Measurements from ENCODE around the gene ACTR3C.

DNA sequence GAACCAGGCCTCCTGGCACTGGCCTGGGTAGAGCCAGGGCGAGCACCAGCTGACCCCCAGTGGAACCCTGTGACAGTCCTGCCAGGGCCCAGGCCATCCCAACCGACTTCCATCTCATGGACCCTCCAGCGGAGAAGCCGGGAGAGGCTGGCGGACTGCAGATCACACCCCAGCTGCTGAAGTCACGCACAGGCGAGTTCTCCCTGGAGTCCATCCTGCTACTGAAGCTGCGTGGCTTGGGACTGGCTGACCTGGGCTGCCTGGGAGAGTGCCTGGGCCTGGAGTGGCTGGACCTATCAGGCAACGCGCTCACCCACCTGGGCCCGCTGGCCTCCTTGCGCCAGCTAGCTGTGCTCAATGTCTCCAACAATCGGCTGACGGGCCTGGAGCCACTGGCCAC is 13.4 kb upstream of the ACTR3C start:
- no peak for TF ChIP-seq TOX (CRISPR knock-in tag; IDR thresholded peaks at IDR 0.05; ENCODE audit: borderline replicate concordance)
- no peak for TF ChIP-seq CSDC2 (CRISPR knock-in tag; IDR thresholded peaks at IDR 0.05)
- no peak for TF ChIP-seq PPARA (CRISPR knock-in tag; IDR thresholded peaks at IDR 0.05; ENCODE audit: borderline replicate concordance)
- TF ChIP-seq RARB (CRISPR knock-in tag; IDR thresholded peaks at IDR 0.05) = no peak
- no peak for TF ChIP-seq ZFP3 (CRISPR knock-in tag; IDR thresholded peaks at IDR 0.05)
- no peak for TF ChIP-seq OSR1 (CRISPR knock-in tag; IDR thresholded peaks at IDR 0.05)
- no peak for TF ChIP-seq ARNTL (CRISPR knock-in tag; IDR thresholded peaks at IDR 0.05; ENCODE audit: borderline replicate concordance, low read depth)
- TF ChIP-seq, protein P1, sequence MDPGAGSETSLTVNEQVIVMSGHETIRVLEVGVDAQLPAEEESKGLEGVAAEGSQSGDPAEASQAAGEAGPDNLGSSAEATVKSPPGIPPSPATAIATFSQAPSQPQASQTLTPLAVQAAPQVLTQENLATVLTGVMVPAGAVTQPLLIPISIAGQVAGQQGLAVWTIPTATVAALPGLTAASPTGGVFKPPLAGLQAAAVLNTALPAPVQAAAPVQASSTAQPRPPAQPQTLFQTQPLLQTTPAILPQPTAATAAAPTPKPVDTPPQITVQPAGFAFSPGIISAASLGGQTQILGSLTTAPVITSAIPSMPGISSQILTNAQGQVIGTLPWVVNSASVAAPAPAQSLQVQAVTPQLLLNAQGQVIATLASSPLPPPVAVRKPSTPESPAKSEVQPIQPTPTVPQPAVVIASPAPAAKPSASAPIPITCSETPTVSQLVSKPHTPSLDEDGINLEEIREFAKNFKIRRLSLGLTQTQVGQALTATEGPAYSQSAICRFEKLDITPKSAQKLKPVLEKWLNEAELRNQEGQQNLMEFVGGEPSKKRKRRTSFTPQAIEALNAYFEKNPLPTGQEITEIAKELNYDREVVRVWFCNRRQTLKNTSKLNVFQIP (CRISPR knock-in tag; IDR thresholded peaks at IDR 0.05; ENCODE audit: borderline replicate concordance, low read depth) = no peak
- no peak for TF ChIP-seq ZFP30 (CRISPR knock-in tag; IDR thresholded peaks at IDR 0.05)
